ENCODE measurements around the gene ARL8A.

The ARL8A gene

GRCh38 chr1:202107801-202108731 is 36.5 kb downstream of the ARL8A start:
- DNase-seq, result no peak

GRCh38 chr1:202107321-202107761 is 37.2 kb downstream of the ARL8A start:
- no peak for DNase-seq

GRCh38 chr1:202106340-202107254 is 37.9 kb downstream of the ARL8A start:
- no peak for DNase-seq

GRCh38 chr1:202105571-202106339 is 38.8 kb downstream of the ARL8A start:
- peak; percentile 97 for DNase-seq

GRCh38 chr1:202104073-202104472 is 40.5 kb downstream of the ARL8A start:
- no peak for DNase-seq

- no peak for DNase-seq
Measured at GRCh38 chr1:202101184-202101583, 43.4 kb downstream of the ARL8A start.

GRCh38 chr1:202093858-202094257 is 50.7 kb downstream of the ARL8A start:
- no peak for DNase-seq

GRCh38 chr1:202090994-202091393 is 53.5 kb downstream of the ARL8A start:
- peak; percentile 48 for DNase-seq

GRCh38 chr1:202088206-202088605 is 56.3 kb downstream of the ARL8A start:
- no peak for DNase-seq

- DNase-seq, result no peak
Measured at GRCh38 chr1:202086579-202087350, 57.8 kb downstream of the ARL8A start.

GRCh38 chr1:202085682-202086373 is 58.7 kb downstream of the ARL8A start:
- no peak for DNase-seq

GRCh38 chr1:202084791-202085681 is 59.5 kb downstream of the ARL8A start:
- peak; percentile 56 for DNase-seq

All from NCI-H82 (cell line).